Endothelial cell of umbilical vein (primary cell): ENCODE results near the gene WDR37. TPM values are rescaled to one million over a fixed set of nuclear protein-coding genes. Genes with fewer than 3 reads are reported as not detected.

ENCODE experiments used
- BruUV-seq: library from RNA; stranded (reverse); fragments of 400-500 nt; replicated peaks from 2 replicates; lab custom pipeline; 2021; lab: Mats Ljungman, UMichigan
- CTCF ChIA-PET: fragments of 300-600, 350-600 bp; sonication (Branson Sonifier 250); formaldehyde crosslinking; loops from one replicate; lab custom pipeline; 2021; ENCODE audit warnings: antibody characterized with exemption, inconsistent platforms; lab: Charles Lee
- POLR2A ChIA-PET: fragments of 300-600, 350-600 bp; sonication (Branson Sonifier 250); formaldehyde crosslinking; loops from one replicate; lab custom pipeline; 2021; ENCODE audit warnings: antibody characterized with exemption, inconsistent platforms; lab: Charles Lee
- DNase-seq: peaks from one replicate; pipeline ENCODE4 v3.0.0-alpha.2; 2011; ENCODE audit warnings: low read depth, low spot score
- FAIRE-seq: peaks from 2 replicates; lab custom pipeline; 2011; peaks lifted over from hg19 to GRCh38; lab: Jason Lieb, UNC
- H2AFZ ChIP-seq: 2 replicates; pipeline ENCODE4 v1.6.0; 2012; ENCODE audit warnings: low read depth, low read length, control low read depth, inconsistent platforms
- H3K27ac ChIP-seq: 2 replicates; pipeline ENCODE4 v1.5.1; 2011; ENCODE audit warnings: low read depth, mild to moderate bottlenecking, control low read depth, low read length, moderate library complexity; ENCODE audit not compliant: insufficient read depth
- H3K27me3 ChIP-seq, 2 experiments: 2 replicates each; pipeline versions ENCODE4 v1.6.0 to v1.6.1; 2011; ENCODE audit warnings: low read length in 2 of 2, mixed read lengths in 1 of 2; ENCODE audit not compliant: control insufficient read depth in 2 of 2, insufficient read depth in 2 of 2
- H3K36me3 ChIP-seq, 2 experiments: 2 replicates in 1 of 2; 3 replicates in 1 of 2; pipeline ENCODE4 v1.5.1; 2011; ENCODE audit warnings: low read length in 2 of 2, mild to moderate bottlenecking in 1 of 2, moderate library complexity in 1 of 2; ENCODE audit not compliant: control insufficient read depth in 2 of 2, insufficient read depth in 2 of 2; ENCODE audit errors: extremely low read depth in 1 of 2
- H3K4me1 ChIP-seq: 3 replicates; pipeline ENCODE4 v1.5.1; 2011; ENCODE audit warnings: mild to moderate bottlenecking, low read length; ENCODE audit not compliant: control insufficient read depth, insufficient read depth; ENCODE audit errors: extremely low read depth
- H3K4me2 ChIP-seq: 2 replicates; pipeline ENCODE4 v1.6.1; 2011; ENCODE audit warnings: low read length, control low read depth, mixed read lengths; ENCODE audit not compliant: insufficient read depth
- H3K4me3 ChIP-seq, 3 experiments: fragments of 200-600 bp in 1 of 3; sonication (generic), shearing (Covaris generic) in 1 of 3; replicated peaks in 1 of 3; 2 replicates each; pipeline ENCODE4 v1.5.1; 2011 to 2016; ENCODE audit warnings: control low read depth in 3 of 3, low read length in 3 of 3, mild to moderate bottlenecking in 2 of 3, inconsistent platforms in 1 of 3, low read depth in 1 of 3, moderate library complexity in 1 of 3; ENCODE audit not compliant: insufficient read depth in 1 of 3
- H3K79me2 ChIP-seq: 2 replicates; pipeline ENCODE4 v1.6.0; 2012; ENCODE audit warnings: low read length, inconsistent platforms; ENCODE audit not compliant: control insufficient read depth, insufficient read depth
- H3K9ac ChIP-seq: replicated peaks from 2 replicates; pipeline ENCODE3; 2011; ENCODE audit warnings: low read length, control low read depth; ENCODE audit not compliant: insufficient read depth; ENCODE audit errors: extremely low read depth
- H3K9me1 ChIP-seq: replicated peaks from 3 replicates; pipeline ENCODE4 v1.6.0; 2011; ENCODE audit warnings: mild to moderate bottlenecking, low read length; ENCODE audit not compliant: control insufficient read depth, insufficient read depth; ENCODE audit errors: extremely low read depth
- H3K9me3 ChIP-seq: replicated peaks from 2 replicates; pipeline ENCODE4 v1.5.1; 2012; ENCODE audit warnings: low read length, inconsistent platforms; ENCODE audit not compliant: control insufficient read depth, insufficient read depth
- H4K20me1 ChIP-seq: replicated peaks from 2 replicates; pipeline ENCODE3; 2011; ENCODE audit warnings: mild to moderate bottlenecking, low read length; ENCODE audit not compliant: control insufficient read depth, insufficient read depth; ENCODE audit errors: extremely low read depth
- CTCF ChIP-seq, 2 donors: IDR thresholded peaks; 1 replicate in 1 of 2; 2 replicates in 1 of 2; pipeline ENCODE4 v1.5.1; 2011; ENCODE audit warnings: low read length in 2 of 2, mild to moderate bottlenecking in 2 of 2, moderate library complexity in 2 of 2, control low read depth in 1 of 2, inconsistent platforms in 1 of 2, low read depth in 1 of 2; ENCODE audit not compliant: insufficient read depth in 1 of 2; ENCODE audit errors: extremely low read depth in 1 of 2
- EZH2 ChIP-seq: IDR thresholded peaks from 2 replicates; pipeline ENCODE4 v1.6.1; 2012; ENCODE audit warnings: borderline replicate concordance, low read depth, mild to moderate bottlenecking, moderate library complexity, low read length, inconsistent platforms; ENCODE audit not compliant: severe bottlenecking
- FOS ChIP-seq: IDR thresholded peaks from 2 replicates; pipeline ENCODE4 v1.6.1; 2011; ENCODE audit warnings: mild to moderate bottlenecking, low read length, moderate library complexity, borderline replicate concordance; ENCODE audit not compliant: insufficient read depth
- GATA2 ChIP-seq: IDR thresholded peaks from 2 replicates; pipeline ENCODE4 v1.7.0; 2011; ENCODE audit warnings: low read depth, mild to moderate bottlenecking, moderate library complexity, mixed read lengths, low read length; ENCODE audit not compliant: insufficient read length, insufficient read depth
- JUN ChIP-seq: IDR thresholded peaks from 2 replicates; pipeline ENCODE4 v1.6.1; 2011; ENCODE audit warnings: borderline replicate concordance, low read depth; ENCODE audit not compliant: insufficient read length, insufficient read depth
- MAX ChIP-seq: IDR thresholded peaks from 2 replicates; pipeline ENCODE4 v1.6.1; 2011; ENCODE audit not compliant: insufficient read depth, insufficient read length
- MYC ChIP-seq: IDR thresholded peaks from one replicate; pipeline ENCODE4 v1.6.1; 2011; ENCODE audit warnings: mild to moderate bottlenecking, low read depth, low read length
- POLR2A ChIP-seq: IDR thresholded peaks from 2 replicates; pipeline ENCODE4 v1.6.1; 2012; ENCODE audit warnings: low read depth, mild to moderate bottlenecking, control low read depth, low read length
- POLR2AphosphoS5 ChIP-seq: IDR thresholded peaks from 2 replicates; pipeline ENCODE4 v1.6.1; 2012; ENCODE audit warnings: low read depth, mild to moderate bottlenecking, control low read depth, low read length, moderate library complexity; ENCODE audit not compliant: insufficient read depth
- dilution Hi-C: fragments of 300-500 bp; cut with MboI; formaldehyde crosslinking; loops from one replicate; pipeline ENCODE4 v1.15.0; 2019; ENCODE audit warnings: low sequenced_read_pairs; ENCODE audit not compliant: extremely low pct_ligation_motif_present
- intact Hi-C: fragments of 100-400 bp; cut with micrococcal nuclease; formaldehyde crosslinking; loops from one replicate; pipeline ENCODE4 v1.10.0; 2022
- polyA plus RNA-seq, 4 experiments: library from polyadenylated mRNA; depleted of rRNA in 3 of 4; stranded (reverse) in 3 of 4; unstranded in 1 of 4; fragments of >200 nt; gene quantifications; 2 replicates each; pipeline versions ENCODE4 v1.2.1 to v1.2.3, GENCODE V29; 2011 to 2012; ENCODE audit warnings: missing spikeins in 1 of 4
- total RNA-seq: library from RNA; stranded (reverse); gene quantifications from 2 replicates; pipeline ENCODE4 v1.2.3, GENCODE V29; 2021

Gene WDR37
- total and polyA plus RNA-seq, 2 donors (not counting 3 experiments of a cell fraction or from before 2014, with no cell fraction given) = 21.7 to 25.5 TPM

GRCh38 chr10:1061930-1062774, 6.0 kb downstream of the WDR37 start:
- Histone ChIP-seq H3K9me1 (no peaks in the 10 kb centered on the region), H3K79me2 (peaks cover 82% of the 10 kb centered on the region), H4K20me1 (no peaks in the 10 kb centered on the region), H3K4me3 (peak overlapping the region in 1 of 3 experiments; percentile 27), H3K4me2 (peak overlapping the region; percentile 88), H3K4me1 (peaks cover 59% of the 10 kb centered on the region), H3K27ac (peak overlapping the region; percentile 37), H3K9me3 (no peaks in the 10 kb centered on the region), H3K36me3 (no peaks in the 10 kb centered on the region), H2AFZ (no peak overlapping the region), H3K9ac (peak overlapping the region; percentile 24), H3K27me3 (no peaks in the 10 kb centered on the region)
- dilution Hi-C loops = no loop called here
- FAIRE-seq = peak; percentile 87
- peak; percentile 49 for TF ChIP-seq POLR2AphosphoS5
- no peak for TF ChIP-seq POLR2A
- TF ChIP-seq GATA2 = peak; percentile 96
- TF ChIP-seq JUN = peak; percentile 69
- TF ChIP-seq FOS = peak; percentile 64
- BruUV-seq = no TSS peak
- ChIA-PET POLR2A (no interaction called here), CTCF (interaction anchor here (0.8 to 2.2 kb wide), 2 partner anchors 12 to 48 kb away, joined by 5 to 6 read pairs; no protein-coding TSS in a partner anchor)
- DNase-seq = peak; percentile 71
- intact Hi-C loops = no loop called here

- Histone ChIP-seq H2AFZ (no peak overlapping the region), H3K9me3 (no peaks in the 10 kb centered on the region), H3K27ac (no peak overlapping the region), H3K36me3 (no peaks in the 10 kb centered on the region), H3K9me1 (no peaks in the 10 kb centered on the region), H3K4me3 (no peak overlapping the region), H3K27me3 (no peaks in the 10 kb centered on the region), H3K9ac (no peak overlapping the region), H4K20me1 (no peaks in the 10 kb centered on the region), H3K4me2 (peak overlapping the region; percentile 21), H3K79me2 (peaks cover 78% of the 10 kb centered on the region), H3K4me1 (peaks cover 49% of the 10 kb centered on the region)
- no TSS peak for BruUV-seq
- DNase-seq (no peak), FAIRE-seq (peak; percentile 26)
- POLR2A ChIA-PET = no interaction called here
- no peak for TF ChIP-seq CTCF (IDR thresholded peaks at IDR 0.05; ENCODE audit: extremely low read depth in 1 of 2, insufficient read depth in 1 of 2, low read depth in 1 of 2, low read length in 2 of 2)
- no peak for TF ChIP-seq FOS
- no peak for TF ChIP-seq GATA2
- TF ChIP-seq EZH2 = no peak
- TF ChIP-seq MAX = no peak
- no peak for TF ChIP-seq POLR2A
- no peak for TF ChIP-seq POLR2AphosphoS5
- no peak for TF ChIP-seq MYC
- TF ChIP-seq JUN = no peak
- dilution Hi-C loops (no loop called here), intact Hi-C loops (no loop called here)
- CTCF ChIA-PET = interaction anchor here (2.2 kb wide), 1 partner anchor 13 kb away, joined by 6 read pairs; no protein-coding TSS in a partner anchor
These were observed 7.2 kb downstream of the WDR37 start for GRCh38 chr10:1063232-1063865.
